Spleen (tissue), 11 donors: ENCODE measurements around the gene CDK12. TPM values are rescaled to one million over a fixed set of nuclear protein-coding genes. Genes with fewer than 3 reads are reported as not detected.

ENCODE experiments used
- DNase-seq: peaks from one replicate; pipeline ENCODE4 v3.0.0-alpha.2; 2020
- H3K27ac ChIP-seq, 8 donors: fragments of 200-600 bp; sonication (generic) in 7 of 8; 1 replicate in 4 of 8; 2 replicates in 4 of 8; pipeline versions ENCODE4 v1.5.0 to v1.8.0; 2016 to 2021; ENCODE audit warnings: inconsistent platforms in 4 of 8, mild to moderate bottlenecking in 4 of 8, moderate library complexity in 1 of 8
- H3K27me3 ChIP-seq, 7 donors: fragments of 200-600 bp; sonication (generic) in 6 of 7; replicated peaks in 1 of 7; 1 replicate in 4 of 7; 2 replicates in 3 of 7; pipeline versions ENCODE4 v1.5.0 to v1.8.0; 2016 to 2021; ENCODE audit warnings: inconsistent platforms in 3 of 7, mild to moderate bottlenecking in 1 of 7
- H3K36me3 ChIP-seq, 6 donors: fragments of 200-600 bp; sonication (generic) in 5 of 6; 1 replicate in 4 of 6; 2 replicates in 2 of 6; pipeline versions ENCODE4 v1.5.0 to v1.8.0; 2016 to 2021; ENCODE audit warnings: inconsistent platforms in 2 of 6
- H3K4me1 ChIP-seq, 6 donors: fragments of 200-600 bp; sonication (generic) in 5 of 6; 1 replicate in 3 of 6; 2 replicates in 3 of 6; pipeline versions ENCODE4 v1.5.0 to v1.8.0; 2016 to 2021; ENCODE audit warnings: inconsistent platforms in 3 of 6
- H3K4me3 ChIP-seq, 8 donors: fragments of 200-600 bp; sonication (generic) in 7 of 8; 1 replicate in 4 of 8; 2 replicates in 4 of 8; pipeline versions ENCODE4 v1.5.0 to v1.8.0; 2016 to 2021; ENCODE audit warnings: inconsistent platforms in 4 of 8, mild to moderate bottlenecking in 4 of 8, moderate library complexity in 2 of 8
- H3K9me3 ChIP-seq, 8 donors: fragments of 200-600 bp; sonication (generic) in 7 of 8; 1 replicate in 4 of 8; 2 replicates in 4 of 8; pipeline versions ENCODE4 v1.5.0 to v1.8.0; 2016 to 2021; ENCODE audit warnings: inconsistent platforms in 4 of 8
- POLR2A ChIP-seq, 3 donors: fragments of 450-650 bp; IDR thresholded peaks; one replicate each; pipeline ENCODE4 v1.5.1; 2017; ENCODE audit warnings: antibody characterized with exemption in 3 of 3, mild to moderate bottlenecking in 1 of 3
- POLR2AphosphoS5 ChIP-seq, 3 donors: sonication (generic); formaldehyde crosslinking; IDR thresholded peaks; one replicate each; pipeline ENCODE4 v1.5.1; 2017; ENCODE audit warnings: antibody characterized with exemption in 3 of 3
- WGBS, 5 donors: extraction: QIAGEN DNeasy Blood & Tissue Kit in 3 of 5; methylation state at CpG; one replicate each; pipeline versions ENCODE4 v1.1.5 to v1.1.7; 2013 to 2018; 5-methylcytosine and 5-hydroxymethylcytosine counted together
- intact Hi-C: fragments of 100-400 bp; cut with DNase I; formaldehyde crosslinking; loops from one replicate; pipeline ENCODE4 v1.15.0; 2023; ENCODE audit warnings: low total_unique reads
- polyA plus RNA-seq, 3 donors: library from polyadenylated mRNA; stranded (reverse); fragments of 200-250 nt; gene quantifications; one replicate each; pipeline ENCODE4 v1.2.1, GENCODE V29; 2013
- small RNA-seq, 4 donors: library from RNA; depleted of rRNA; stranded (forward); fragments of <200 nt; gene quantifications; one replicate each; pipeline ENCODE3, GENCODE V24; 2016
- total RNA-seq, 7 donors: library from RNA; depleted of rRNA in 3 of 7; stranded (reverse); fragments of >200 nt in 3 of 7; fragmentation: NEBNext Ultra II Directional in 4 of 7; extraction: Animal tissue kit (Norgen Biotek cat#: 25700) in 4 of 7; gene quantifications; one replicate each; pipeline versions ENCODE4 v1.1.0 to v1.2.1, GENCODE V29; 2016 to 2021
- TF ChIP-seq, protein P1 (sequence below), 11 experiments: fragments of 200-600 bp in 7 of 11; fragments of 450-650 bp in 4 of 11; sonication (generic) in 4 of 11; IDR thresholded peaks in 8 of 11; conservative IDR thresholded peaks in 3 of 11; 1 replicate in 7 of 11; 2 replicates in 4 of 11; pipeline versions ENCODE4 v1.4.0 to v1.8.0; 2016 to 2021; ENCODE audit warnings: antibody characterized with exemption in 11 of 11, inconsistent platforms in 4 of 11, mild to moderate bottlenecking in 1 of 11
- donor health status: healthy with polysubstance abuse.
- donor health status: DM: no; HTN: no; CAD: no; lungs with moderate emphysema.
- donor health status: DM: no; HTN: no; CAD: no.
- donor health status: Bipolar disorder and iron deficiency.
- donor health status: healthy.
- donor health status: DM: no; HTN: no; CAD: no.
- donor health status: DM: yes; HTN: yes; CAD: no.

CDK12 gene
- total and polyA plus RNA-seq, 10 donors, result 6.9 to 88.1 (median 72.7) TPM

DNA sequence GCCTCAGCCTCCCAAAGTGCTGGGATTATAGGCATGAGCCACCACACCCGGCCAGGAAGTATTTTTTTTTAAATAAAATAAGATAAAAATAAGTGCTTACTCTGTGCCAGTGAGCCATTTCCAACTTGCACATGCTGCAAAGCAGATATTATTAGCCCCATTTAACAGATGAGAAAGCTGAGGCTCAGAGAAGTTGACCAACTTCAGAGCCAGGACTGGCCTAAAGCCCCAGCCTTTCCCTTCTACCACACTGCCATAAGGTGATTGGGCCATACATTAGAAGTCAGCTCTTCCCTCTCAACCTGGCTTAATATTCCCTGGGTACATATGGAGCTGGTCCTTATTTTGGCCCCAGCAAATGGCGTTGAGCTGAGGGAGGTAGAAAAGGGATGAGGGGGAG is 121.4 kb downstream of the CDK12 start:
- TF ChIP-seq POLR2A (IDR thresholded peaks at IDR 0.05) (no peak), POLR2AphosphoS5 (IDR thresholded peaks at IDR 0.05) (no peak)
- TF ChIP-seq, protein P1, sequence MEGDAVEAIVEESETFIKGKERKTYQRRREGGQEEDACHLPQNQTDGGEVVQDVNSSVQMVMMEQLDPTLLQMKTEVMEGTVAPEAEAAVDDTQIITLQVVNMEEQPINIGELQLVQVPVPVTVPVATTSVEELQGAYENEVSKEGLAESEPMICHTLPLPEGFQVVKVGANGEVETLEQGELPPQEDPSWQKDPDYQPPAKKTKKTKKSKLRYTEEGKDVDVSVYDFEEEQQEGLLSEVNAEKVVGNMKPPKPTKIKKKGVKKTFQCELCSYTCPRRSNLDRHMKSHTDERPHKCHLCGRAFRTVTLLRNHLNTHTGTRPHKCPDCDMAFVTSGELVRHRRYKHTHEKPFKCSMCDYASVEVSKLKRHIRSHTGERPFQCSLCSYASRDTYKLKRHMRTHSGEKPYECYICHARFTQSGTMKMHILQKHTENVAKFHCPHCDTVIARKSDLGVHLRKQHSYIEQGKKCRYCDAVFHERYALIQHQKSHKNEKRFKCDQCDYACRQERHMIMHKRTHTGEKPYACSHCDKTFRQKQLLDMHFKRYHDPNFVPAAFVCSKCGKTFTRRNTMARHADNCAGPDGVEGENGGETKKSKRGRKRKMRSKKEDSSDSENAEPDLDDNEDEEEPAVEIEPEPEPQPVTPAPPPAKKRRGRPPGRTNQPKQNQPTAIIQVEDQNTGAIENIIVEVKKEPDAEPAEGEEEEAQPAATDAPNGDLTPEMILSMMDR (IDR thresholded peaks at IDR 0.05 in 8 of 11, conservative IDR thresholded peaks at IDR 0.05 in 3 of 11), result no peak
- Histone ChIP-seq H3K36me3 (no peaks in the 10 kb centered on the region), H3K27me3 (peaks cover 0 to 3% (median 0%) of the 10 kb centered on the region in 7 donors), H3K27ac (no peak overlapping the region), H3K9me3 (no peaks in the 10 kb centered on the region), H3K4me3 (no peak overlapping the region), H3K4me1 (peaks cover 0 to 11% (median 0%) of the 10 kb centered on the region in 6 donors)
- no peak for DNase-seq
- intact Hi-C loops, result no loop called here
- 40 to 64% (median 51%) methylated on average over 2 of the region's 2 CpGs for WGBS, 5 donors

Small RNAs within 50 kb of the gene (small RNA-seq; reads per million reads assigned to genes)
- gene RNU6-233P, result 0 reads per million in 4 donors

Other genes starting within 250 kb of the CDK12 start
- gene STAC2, start 235.5 kb upstream of the CDK12 start, total RNA-seq, result under 1 TPM in 2 of 7 donors, not detected in 5; 0.27 to 0.56 TPM
- gene STAC2, start 235.5 kb upstream of the CDK12 start, polyA plus RNA-seq, result under 1 TPM in 1 of 3 donors, not detected in 2; 0.06 TPM
- gene FBXL20, start 59.9 kb upstream of the CDK12 start, total RNA-seq, result 10 to 100 TPM; 23.4 to 28.0 (median 24.3) TPM
- gene FBXL20, start 59.9 kb upstream of the CDK12 start, polyA plus RNA-seq, result 1 to 10 TPM; 1.9 to 3.6 (median 2.2) TPM
- 10 to 100 TPM; 29.7 to 43.9 (median 39.1) TPM for gene MED1, start 10.2 kb upstream of the CDK12 start, total RNA-seq
- 10 to 100 TPM in 1 of 3 donors, 1 to 10 TPM in 2; 4.4 to 10.2 (median 4.9) TPM for gene MED1, start 10.2 kb upstream of the CDK12 start, polyA plus RNA-seq
- gene NEUROD2, start 146.4 kb downstream of the CDK12 start, total RNA-seq, result not detected
- gene NEUROD2, start 146.4 kb downstream of the CDK12 start, polyA plus RNA-seq, result under 1 TPM in 2 of 3 donors, not detected in 1; under 0.01 to 0.03 TPM
- not detected for gene PPP1R1B, start 165.5 kb downstream of the CDK12 start, total RNA-seq
- under 1 TPM in 2 of 3 donors, not detected in 1; 0.06 to 0.26 TPM for gene PPP1R1B, start 165.5 kb downstream of the CDK12 start, polyA plus RNA-seq
- gene STARD3, start 175.7 kb downstream of the CDK12 start, total RNA-seq, result 100 to 1,000 TPM in 3 of 7 donors, 10 to 100 TPM in 4; 73.9 to 166 (median 98.7) TPM
- 100 to 1,000 TPM in 2 of 3 donors, 10 to 100 TPM in 1; 59.5 to 119 (median 102) TPM for gene STARD3, start 175.7 kb downstream of the CDK12 start, polyA plus RNA-seq
- gene TCAP, start 203.9 kb downstream of the CDK12 start, total RNA-seq, result 1 to 10 TPM; 1.5 to 3.1 (median 2.2) TPM
- 1 to 10 TPM; 1.6 to 3.2 (median 2.0) TPM for gene TCAP, start 203.9 kb downstream of the CDK12 start, polyA plus RNA-seq
- 1 to 10 TPM in 1 of 7 donors, under 1 TPM in 2, not detected in 4; 0.47 to 2.4 (median 0.51) TPM for gene PNMT, start 207.0 kb downstream of the CDK12 start, total RNA-seq
- under 1 TPM; 0.28 to 0.93 (median 0.80) TPM for gene PNMT, start 207.0 kb downstream of the CDK12 start, polyA plus RNA-seq
- 10 to 100 TPM; 15.5 to 27.4 (median 20.7) TPM for gene PGAP3, start 226.6 kb downstream of the CDK12 start, total RNA-seq
- 10 to 100 TPM; 11.5 to 21.3 (median 18.3) TPM for gene PGAP3, start 226.6 kb downstream of the CDK12 start, polyA plus RNA-seq
- 10 to 100 TPM in 5 of 7 donors, 1 to 10 TPM in 2; 8.5 to 15.9 (median 13.8) TPM for gene ERBB2, start 238.6 kb downstream of the CDK12 start, total RNA-seq
- gene ERBB2, start 238.6 kb downstream of the CDK12 start, polyA plus RNA-seq, result 1 to 10 TPM; 3.4 to 6.6 (median 4.3) TPM